ENCODE data around the gene SEPHS2. TPM values are rescaled to one million over a fixed set of nuclear protein-coding genes. Genes with fewer than 3 reads are reported as not detected.

The SEPHS2 gene
- total RNA-seq, 4 donors from 2014 or later, result 17.7 to 25.3 (median 23.6) TPM

GRCh38 chr16:30449116-30449435 is 3.4 kb upstream of the SEPHS2 start:
- WGBS, 2 donors, result 85 to 91% methylated on average over 3 of the region's 3 CpGs
- no peak for DNase-seq (ENCODE audit: low spot score in 2 of 2)
- no peak overlapping the region for H3K4me3 ChIP-seq (ENCODE audit: low read depth, poor library complexity, severe bottlenecking)
- no peak for TF ChIP-seq POLR2A (IDR thresholded peaks at IDR 0.05)
- TF ChIP-seq CTCF (IDR thresholded peaks at IDR 0.05), result no peak
- intact Hi-C loops (cut with DNase I; ENCODE audit: low total_unique reads), result no loop called here

GRCh38 chr16:30447512-30448226 is 2.0 kb upstream of the SEPHS2 start:
- 81 to 88% methylated on average over 12 of the region's 12 CpGs for WGBS, 2 donors
- TF ChIP-seq POLR2A (IDR thresholded peaks at IDR 0.05) (no peak), CTCF (IDR thresholded peaks at IDR 0.05) (no peak)
- H3K4me3 ChIP-seq (ENCODE audit: low read depth, poor library complexity, severe bottlenecking), result no peak overlapping the region
- intact Hi-C loops (cut with DNase I; ENCODE audit: low total_unique reads), result no loop called here
- no peak for DNase-seq (ENCODE audit: low spot score in 2 of 2)

GRCh38 chr16:30446203-30446595 is 525 bp upstream of the SEPHS2 start:
- H3K4me3 ChIP-seq (ENCODE audit: low read depth, poor library complexity, severe bottlenecking), result no peak overlapping the region
- WGBS, 2 donors, result 70 to 79% methylated on average over 10 of the region's 10 CpGs
- intact Hi-C loops (cut with DNase I; ENCODE audit: low total_unique reads), result no loop called here
- no peak for DNase-seq (ENCODE audit: low spot score in 2 of 2)
- TF ChIP-seq CTCF (IDR thresholded peaks at IDR 0.05) (no peak), POLR2A (IDR thresholded peaks at IDR 0.05) (no peak)

GRCh38 chr16:30445149-30445407 is 596 bp downstream of the SEPHS2 start:
- peak overlapping the region; percentile 93 for H3K4me3 ChIP-seq (ENCODE audit: low read depth, poor library complexity, severe bottlenecking)
- TF ChIP-seq CTCF (IDR thresholded peaks at IDR 0.05) (no peak), POLR2A (IDR thresholded peaks at IDR 0.05) (no peak)
- intact Hi-C loops (cut with DNase I; ENCODE audit: low total_unique reads), result no loop called here
- 33 to 35% methylated on average over 11 of the region's 11 CpGs for WGBS, 2 donors
- DNase-seq (ENCODE audit: low spot score in 2 of 2), result no peak

- intact Hi-C loops (cut with DNase I; ENCODE audit: low total_unique reads), result no loop called here
- H3K4me3 ChIP-seq (ENCODE audit: low read depth, poor library complexity, severe bottlenecking), result peak overlapping the region; percentile 93
- WGBS, 2 donors, result 92 to 94% methylated on average over 29 of the region's 29 CpGs
- no peak for TF ChIP-seq POLR2A (IDR thresholded peaks at IDR 0.05)
- no peak for TF ChIP-seq CTCF (IDR thresholded peaks at IDR 0.05)
- DNase-seq (ENCODE audit: low spot score in 2 of 2), result no peak
Measured at GRCh38 chr16:30444231-30445148, 1.2 kb downstream of the SEPHS2 start.

All from lower leg skin (tissue), 4 donors.